Activated CD8-positive, alpha-beta T cell treated with anti-CD3 and anti-CD28 coated beads for 36 hours (primary cell): Measurements from ENCODE around the gene PLA2G4D. TPM values are rescaled to one million over a fixed set of nuclear protein-coding genes. Genes with fewer than 3 reads are reported as not detected.
A peak's percentile ranks its signal among the peaks of the same experiment; 100 is the strongest.

Experiments
- ATAC-seq: fragments of 200-7000 bp; cut with Tn5 transposase; one replicate; pipeline ENCODE4 v1.10.0; 2021; ENCODE audit warnings: mild to moderate bottlenecking, moderate library complexity
- CTCF ChIA-PET: fragments of 350-600 bp; sonication (Branson Sonifier 250); formaldehyde crosslinking; loops from one replicate; lab custom pipeline; 2021; ENCODE audit warnings: antibody characterized with exemption; lab: Charles Lee
- POLR2A ChIA-PET: fragments of 350-600 bp; sonication (Branson Sonifier 250); formaldehyde crosslinking; loops from one replicate; lab custom pipeline; 2021; ENCODE audit warnings: antibody characterized with exemption; lab: Charles Lee
- DNase-seq: peaks from one replicate; pipeline ENCODE4 v3.0.0-alpha.2; 2020
- H3K27ac Mint-ChIP-seq: one replicate; pipeline ENCODE4 v1.8.0; 2021; ENCODE audit warnings: mild to moderate bottlenecking, mixed read lengths
- H3K27me3 Mint-ChIP-seq: one replicate; pipeline ENCODE4 v1.8.0; 2021; ENCODE audit warnings: mixed read lengths
- H3K36me3 Mint-ChIP-seq: one replicate; pipeline ENCODE4 v1.8.0; 2021; ENCODE audit warnings: low read depth, mixed read lengths
- H3K4me1 Mint-ChIP-seq: one replicate; pipeline ENCODE4 v1.8.0; 2021; ENCODE audit warnings: low read depth, mixed read lengths
- H3K4me3 Mint-ChIP-seq: one replicate; pipeline ENCODE4 v1.8.0; 2021; ENCODE audit warnings: mild to moderate bottlenecking, moderate library complexity, mixed read lengths
- H3K9me3 Mint-ChIP-seq: one replicate; pipeline ENCODE4 v1.8.0; 2021; ENCODE audit warnings: mixed read lengths
- CTCF ChIP-seq: fragments of 200-600 bp; IDR thresholded peaks from one replicate; pipeline ENCODE4 v1.8.0; 2022; ENCODE audit warnings: antibody characterized with exemption, mild to moderate bottlenecking
- intact Hi-C: fragments of 100-400 bp; cut with micrococcal nuclease; formaldehyde crosslinking; loops from one replicate; pipeline ENCODE4 v1.10.0; 2022
- total RNA-seq, 2 experiments: library from RNA; stranded (reverse); gene quantifications; one replicate each; pipeline ENCODE4 v1.2.3, GENCODE V29; 2021

PLA2G4D gene
- total RNA-seq, 2 experiments from 2014 or later, result not detected

- Mint-ChIP-seq H3K4me3 (no peak overlapping the region), H3K27ac (no peak overlapping the region), H3K27me3 (peaks cover 9% of the 10 kb centered on the region), H3K36me3 (no peaks in the 10 kb centered on the region), H3K4me1 (no peaks in the 10 kb centered on the region), H3K9me3 (peaks cover 5% of the 10 kb centered on the region)
- ChIA-PET POLR2A (interaction anchor here (0.6 kb wide), 1 partner anchor 848 kb away, joined by 3 read pairs; no protein-coding TSS in a partner anchor), CTCF (interaction anchor here (1.6 kb wide), 1 partner anchor 80 kb away, joined by 4 read pairs; no protein-coding TSS in a partner anchor)
- ATAC-seq (no peak), DNase-seq (no peak)
- TF ChIP-seq CTCF, result no peak
- intact Hi-C loops, result loop anchor here (10.0 kb wide), 1 partner anchor 65 kb away; no protein-coding TSS in a partner anchor
Observed at GRCh38 chr15:42069496-42070278, 24.7 kb downstream of the PLA2G4D start.

GRCh38 chr15:42069025-42069424 lies 25.3 kb downstream of the PLA2G4D start:
- CTCF ChIA-PET, result interaction anchor here (1.6 to 3.4 kb wide), 2 partner anchors 15 to 79 kb away, joined by 4 to 10 read pairs; no protein-coding TSS in a partner anchor
- intact Hi-C loops, result loop anchor here (10.0 kb wide), 1 partner anchor 66 kb away; no protein-coding TSS in a partner anchor
- ATAC-seq, result no peak

GRCh38 chr15:42068601-42069000 lies 25.8 kb downstream of the PLA2G4D start:
- Mint-ChIP-seq H3K9me3 (peaks cover 5% of the 10 kb centered on the region), H3K4me1 (no peaks in the 10 kb centered on the region), H3K36me3 (no peaks in the 10 kb centered on the region), H3K27me3 (peaks cover 13% of the 10 kb centered on the region), H3K27ac (no peak overlapping the region), H3K4me3 (no peak overlapping the region)
- intact Hi-C loops, result loop anchor here (10.0 kb wide), 1 partner anchor 66 kb away; no protein-coding TSS in a partner anchor
- ChIA-PET CTCF (interaction anchor here (1.6 to 3.4 kb wide), 2 partner anchors 16 to 79 kb away, joined by 4 to 10 read pairs; no protein-coding TSS in a partner anchor), POLR2A (no interaction called here)
- TF ChIP-seq CTCF, result no peak
- ATAC-seq (no peak), DNase-seq (no peak)

More at GRCh38 chr15:42069025-42069424, 25.3 kb downstream of the PLA2G4D start:
- Mint-ChIP-seq H3K9me3 (peaks cover 5% of the 10 kb centered on the region), H3K4me1 (no peaks in the 10 kb centered on the region), H3K27ac (no peak overlapping the region), H3K36me3 (no peaks in the 10 kb centered on the region), H3K4me3 (no peak overlapping the region), H3K27me3 (peaks cover 13% of the 10 kb centered on the region)
- POLR2A ChIA-PET, result interaction anchor here (0.6 kb wide), 1 partner anchor 848 kb away, joined by 3 read pairs; no protein-coding TSS in a partner anchor
- TF ChIP-seq CTCF, result no peak
- DNase-seq, result no peak

- intact Hi-C loops, result loop anchor here (10.0 kb wide), 1 partner anchor 68 kb away; no protein-coding TSS in a partner anchor
- ATAC-seq (no peak), DNase-seq (no peak)
- no peaks in the 10 kb centered on the region for H3K4me1 Mint-ChIP-seq
- H3K36me3 Mint-ChIP-seq, result no peaks in the 10 kb centered on the region
- TF ChIP-seq CTCF, result peak; percentile 15
- H3K4me3 Mint-ChIP-seq, result no peak overlapping the region
- H3K9me3 Mint-ChIP-seq, result peaks cover 5% of the 10 kb centered on the region
- peaks cover 13% of the 10 kb centered on the region for H3K27me3 Mint-ChIP-seq
- no peak overlapping the region for H3K27ac Mint-ChIP-seq
- ChIA-PET POLR2A (no interaction called here), CTCF (interaction anchor here (0.8 to 8.1 kb wide), 7 partner anchors 11 to 79 kb away, joined by 4 to 97 read pairs (median 8); no protein-coding TSS in a partner anchor)
Observed at GRCh38 chr15:42066764-42067415, 27.5 kb downstream of the PLA2G4D start.
